K562 (cell line): Measurements from ENCODE around the gene LOXL3. TPM values are rescaled to one million over a fixed set of nuclear protein-coding genes. Genes with fewer than 3 reads are reported as not detected.

ENCODE experiments used
- BRD9 ChIP-seq: fragments of 450-650 bp; IDR thresholded peaks from 2 replicates; pipeline ENCODE4 v1.6.1; 2018; ENCODE audit warnings: low read depth; ENCODE audit not compliant: partially characterized antibody
- GABPB2 ChIP-seq: fragments of 250-450 bp; sonication (Bioruptor Pico); conservative IDR thresholded peaks from 2 replicates; pipeline ENCODE4 v1.5.1; 2021; ENCODE audit warnings: mild to moderate bottlenecking
- MYC ChIP-seq, 2 experiments: fragments of 250-450 bp in 1 of 2; sonication (Bioruptor Pico) in 1 of 2; IDR thresholded peaks; 2 replicates each; pipeline versions ENCODE4 v1.5.1 to v1.6.1; 2012 to 2021; ENCODE audit warnings: low read depth in 2 of 2, borderline replicate concordance in 1 of 2, improper control_type of control experiment in 1 of 2, low read length in 1 of 2, mild to moderate bottlenecking in 1 of 2, moderate library complexity in 1 of 2
- NFXL1 ChIP-seq: fragments of 450-650 bp; formaldehyde crosslinking; IDR thresholded peaks from 2 replicates; pipeline ENCODE4 v1.4.0; 2021; ENCODE audit warnings: mild to moderate bottlenecking
- NFYB ChIP-seq: IDR thresholded peaks from 2 replicates; pipeline ENCODE4 v1.6.1; 2011; ENCODE audit warnings: mild to moderate bottlenecking, moderate library complexity; ENCODE audit not compliant: insufficient read length; ENCODE audit errors: extremely low read depth
- PTTG1 ChIP-seq: fragments of 450-650 bp; IDR thresholded peaks from 2 replicates; pipeline ENCODE4 v1.6.1; 2016; ENCODE audit warnings: low read depth, mild to moderate bottlenecking, missing genetic modification characterization, missing compliant biosample characterization
- RBM17 ChIP-seq: fragments of 200-400 bp; formaldehyde crosslinking; IDR thresholded peaks from 2 replicates; pipeline ENCODE4 v1.6.1; 2017; ENCODE audit warnings: low read depth, mild to moderate bottlenecking, low read length, borderline replicate concordance
- SNAPC5 ChIP-seq: fragments of 250-450 bp; sonication (Bioruptor Pico); IDR thresholded peaks from 2 replicates; pipeline ENCODE4 v1.8.0; 2021; ENCODE audit warnings: moderate library complexity, mild to moderate bottlenecking, inconsistent platforms
- SUPT5H ChIP-seq: fragments of 450-650 bp; IDR thresholded peaks from 2 replicates; pipeline ENCODE4 v1.6.1; 2016
- TCF3 ChIP-seq: sonication (generic); formaldehyde crosslinking; IDR thresholded peaks from 2 replicates; pipeline ENCODE4 v1.4.0; 2020; ENCODE audit warnings: mild to moderate bottlenecking, missing genetic modification reagents
- ZNF232 ChIP-seq: sonication (generic); formaldehyde crosslinking; IDR thresholded peaks from 2 replicates; pipeline ENCODE4 v1.8.0; 2022; ENCODE audit warnings: mild to moderate bottlenecking, missing genetic modification reagents
- ZNF311 ChIP-seq: fragments of 250-450 bp; sonication (Bioruptor Pico); IDR thresholded peaks from 2 replicates; pipeline ENCODE4 v1.4.0; 2020; ENCODE audit warnings: mild to moderate bottlenecking, moderate library complexity
- ZNF699 ChIP-seq: fragments of 250-450 bp; sonication (Bioruptor Pico); IDR thresholded peaks from 2 replicates; pipeline ENCODE4 v1.8.0; 2021; ENCODE audit warnings: mild to moderate bottlenecking, moderate library complexity; ENCODE audit not compliant: insufficient replicate concordance
- ZNF79 ChIP-seq: fragments of 250-450 bp; sonication (Bioruptor Pico); IDR thresholded peaks from 2 replicates; pipeline ENCODE4 v1.4.0; 2020; ENCODE audit warnings: low read depth, mild to moderate bottlenecking, moderate library complexity
- polyA plus RNA-seq, 8 experiments: library from polyadenylated mRNA; depleted of rRNA in 4 of 8; stranded (reverse) in 5 of 8; unstranded in 3 of 8; fragments of >200 nt; fragmentation: Nextera tagmentation in 2 of 8; fragmentation: Illumina TruSeq in 1 of 8; extraction: Ambion mirVana in 2 of 8; extraction: Trizol in 1 of 8; gene quantifications; 2 replicates each; pipeline versions ENCODE4 v1.2.1 to v1.2.3, GENCODE V29; 2011 to 2014; ENCODE audit warnings: inconsistent platforms in 1 of 8, missing spikeins in 1 of 8
- total RNA-seq, 7 experiments: library from RNA; depleted of rRNA in 6 of 7; stranded (reverse); fragments of >200 nt in 6 of 7; fragmentation: Illumina TruSeq in 2 of 7; extraction: Trizol in 2 of 7; gene quantifications; 2 replicates each; pipeline versions ENCODE4 v1.2.1 to v1.2.3, GENCODE V29; 2011 to 2021; ENCODE audit warnings: low replicate concordance in 1 of 7
- TF ChIP-seq, protein P1 (sequence below): fragments of 250-450 bp; sonication (Bioruptor Pico); IDR thresholded peaks from 2 replicates; pipeline ENCODE4 v1.5.0; 2020; ENCODE audit warnings: mild to moderate bottlenecking
- TF ChIP-seq, protein P2 (sequence below): IDR thresholded peaks from 2 replicates; pipeline ENCODE4 v1.6.1; 2011; ENCODE audit not compliant: insufficient read length; ENCODE audit errors: extremely low read depth

The LOXL3 gene
- total and polyA plus RNA-seq, 9 of the 15 experiments (the other 6 are each of a cell fraction or from before 2014, with no cell fraction given) = 0.22 to 0.99 (median 0.31) TPM

DNA sequence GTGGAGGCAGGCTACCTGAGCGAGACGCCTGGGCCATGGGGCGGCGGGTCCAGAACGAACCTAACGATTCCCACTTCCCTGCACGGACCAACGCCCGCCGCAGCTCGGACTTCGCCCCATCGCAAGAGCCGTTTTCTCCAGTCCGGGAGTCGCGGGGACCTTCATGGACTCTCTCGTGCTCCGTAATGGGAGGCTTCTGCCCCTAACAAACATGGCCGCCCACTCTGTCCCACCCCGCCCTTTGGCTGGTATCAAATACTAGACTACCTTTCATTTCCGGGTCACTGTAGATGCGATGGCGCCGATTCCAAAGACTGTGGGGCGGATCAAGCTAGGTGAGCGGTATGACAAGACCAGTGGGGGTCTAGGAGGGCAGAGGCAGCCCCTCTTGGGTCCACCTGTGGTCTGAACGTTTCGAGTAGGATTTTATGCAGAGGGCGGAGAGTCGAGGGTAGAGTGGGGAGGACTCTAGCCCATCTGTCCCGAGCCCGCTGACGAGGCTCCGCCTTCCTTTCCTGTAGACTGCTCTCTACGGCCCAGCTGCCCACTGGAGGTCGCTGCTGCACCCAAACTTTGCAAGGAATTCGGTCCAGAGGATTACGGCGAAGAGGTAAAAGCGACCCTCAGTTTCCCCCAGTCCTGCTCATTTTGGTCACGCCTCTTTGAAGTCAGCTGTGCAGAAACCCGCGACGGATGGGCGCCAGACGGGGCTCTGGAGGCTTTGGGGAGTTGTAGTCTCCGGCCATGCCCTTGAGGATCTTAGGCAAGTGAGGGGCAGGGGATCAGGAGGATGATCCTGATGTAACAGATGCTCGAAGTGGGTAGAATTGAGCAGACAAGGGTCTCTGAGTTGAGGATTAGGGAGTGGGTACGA lies 70.7 kb downstream of the LOXL3 start, which contains the start of the genes CCDC142 and TTC31 (continued):
- peak; percentile 7; the same call in 1 of the 2 replicates for TF ChIP-seq TCF3
- TF ChIP-seq GABPB2 (CRISPR knock-in tag) = no peak
- TF ChIP-seq RBM17 = no peak
- no peak for TF ChIP-seq NFYB
- TF ChIP-seq MYC (IDR thresholded peaks at IDR 0.05; ENCODE audit: low read depth, low read length) = peak; percentile 41; the same call in 1 of the 2 replicates
- no peak for TF ChIP-seq MYC (CRISPR knock-in tag; IDR thresholded peaks at IDR 0.05; ENCODE audit: borderline replicate concordance, low read depth)
- TF ChIP-seq PTTG1 (tag) = no peak
- TF ChIP-seq, protein P1, sequence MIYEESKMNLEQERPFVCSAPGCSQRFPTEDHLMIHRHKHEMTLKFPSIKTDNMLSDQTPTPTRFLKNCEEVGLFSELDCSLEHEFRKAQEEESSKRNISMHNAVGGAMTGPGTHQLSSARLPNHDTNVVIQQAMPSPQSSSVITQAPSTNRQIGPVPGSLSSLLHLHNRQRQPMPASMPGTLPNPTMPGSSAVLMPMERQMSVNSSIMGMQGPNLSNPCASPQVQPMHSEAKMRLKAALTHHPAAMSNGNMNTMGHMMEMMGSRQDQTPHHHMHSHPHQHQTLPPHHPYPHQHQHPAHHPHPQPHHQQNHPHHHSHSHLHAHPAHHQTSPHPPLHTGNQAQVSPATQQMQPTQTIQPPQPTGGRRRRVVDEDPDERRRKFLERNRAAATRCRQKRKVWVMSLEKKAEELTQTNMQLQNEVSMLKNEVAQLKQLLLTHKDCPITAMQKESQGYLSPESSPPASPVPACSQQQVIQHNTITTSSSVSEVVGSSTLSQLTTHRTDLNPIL (CRISPR knock-in tag) = no peak
- no peak for TF ChIP-seq ZNF79
- peak; percentile 88 for TF ChIP-seq BRD9
- no peak for TF ChIP-seq SNAPC5 (CRISPR knock-in tag)
- TF ChIP-seq SUPT5H = peak; percentile 88
- TF ChIP-seq ZNF699 (CRISPR knock-in tag) = no peak
- no peak for TF ChIP-seq ZNF311
- TF ChIP-seq ZNF232 (CRISPR knock-in tag) = no peak
- TF ChIP-seq NFXL1 (CRISPR knock-in tag) = no peak
- TF ChIP-seq, protein P2, sequence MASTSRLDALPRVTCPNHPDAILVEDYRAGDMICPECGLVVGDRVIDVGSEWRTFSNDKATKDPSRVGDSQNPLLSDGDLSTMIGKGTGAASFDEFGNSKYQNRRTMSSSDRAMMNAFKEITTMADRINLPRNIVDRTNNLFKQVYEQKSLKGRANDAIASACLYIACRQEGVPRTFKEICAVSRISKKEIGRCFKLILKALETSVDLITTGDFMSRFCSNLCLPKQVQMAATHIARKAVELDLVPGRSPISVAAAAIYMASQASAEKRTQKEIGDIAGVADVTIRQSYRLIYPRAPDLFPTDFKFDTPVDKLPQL = no peak
